AG04449 (cell line): ENCODE measurements around the gene CMTM7.

Experiments
- CTCF ChIA-PET: fragments of 350-600 bp; formaldehyde crosslinking; extraction: SDS; loops from one replicate; lab custom pipeline; 2021; ENCODE audit warnings: antibody characterized with exemption; lab: Yijun Ruan, JAX
- POLR2A ChIA-PET: fragments of 400-600, 350-600 bp; formaldehyde crosslinking; extraction: SDS; loops from one replicate; lab custom pipeline; 2020; ENCODE audit warnings: antibody characterized with exemption, inconsistent platforms; lab: Yijun Ruan, JAX
- DNase-seq: peaks from one replicate; pipeline ENCODE4 v3.0.0-alpha.2; 2010; ENCODE audit warnings: low read depth, low spot score
- H3K4me3 ChIP-seq: 2 replicates; pipeline ENCODE4 v1.5.1; 2011; ENCODE audit warnings: low read depth, mild to moderate bottlenecking, control low read depth, low read length
- TF ChIP-seq, protein P1 (sequence below): IDR thresholded peaks from one replicate; pipeline ENCODE4 v1.5.1; 2011; ENCODE audit warnings: mild to moderate bottlenecking, moderate library complexity, low read length, control low read depth, inconsistent platforms; ENCODE audit not compliant: insufficient read depth; ENCODE audit errors: missing control alignments

Gene CMTM7

DNA sequence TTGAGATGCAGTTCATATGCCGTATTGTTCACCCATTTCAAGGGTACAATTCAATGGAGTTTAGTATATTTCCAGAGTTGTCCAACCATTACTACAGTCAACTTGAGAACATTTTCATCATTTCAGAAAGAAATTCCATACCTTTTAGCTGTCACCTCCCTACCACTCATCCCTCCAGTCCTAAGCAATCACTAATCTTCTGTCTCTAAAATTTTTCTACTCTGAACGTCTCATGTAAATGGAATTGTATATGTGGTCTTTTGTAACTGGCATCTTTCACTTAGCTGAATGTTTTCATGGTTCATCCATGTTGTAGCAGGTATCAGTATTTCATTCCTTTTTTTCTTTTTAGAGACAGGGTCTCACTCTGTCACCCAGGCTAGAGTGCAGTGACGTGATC is 51.1 kb downstream of the CMTM7 start:
- no peak for DNase-seq
- TF ChIP-seq, protein P1, sequence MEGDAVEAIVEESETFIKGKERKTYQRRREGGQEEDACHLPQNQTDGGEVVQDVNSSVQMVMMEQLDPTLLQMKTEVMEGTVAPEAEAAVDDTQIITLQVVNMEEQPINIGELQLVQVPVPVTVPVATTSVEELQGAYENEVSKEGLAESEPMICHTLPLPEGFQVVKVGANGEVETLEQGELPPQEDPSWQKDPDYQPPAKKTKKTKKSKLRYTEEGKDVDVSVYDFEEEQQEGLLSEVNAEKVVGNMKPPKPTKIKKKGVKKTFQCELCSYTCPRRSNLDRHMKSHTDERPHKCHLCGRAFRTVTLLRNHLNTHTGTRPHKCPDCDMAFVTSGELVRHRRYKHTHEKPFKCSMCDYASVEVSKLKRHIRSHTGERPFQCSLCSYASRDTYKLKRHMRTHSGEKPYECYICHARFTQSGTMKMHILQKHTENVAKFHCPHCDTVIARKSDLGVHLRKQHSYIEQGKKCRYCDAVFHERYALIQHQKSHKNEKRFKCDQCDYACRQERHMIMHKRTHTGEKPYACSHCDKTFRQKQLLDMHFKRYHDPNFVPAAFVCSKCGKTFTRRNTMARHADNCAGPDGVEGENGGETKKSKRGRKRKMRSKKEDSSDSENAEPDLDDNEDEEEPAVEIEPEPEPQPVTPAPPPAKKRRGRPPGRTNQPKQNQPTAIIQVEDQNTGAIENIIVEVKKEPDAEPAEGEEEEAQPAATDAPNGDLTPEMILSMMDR, result no peak
- ChIA-PET CTCF (interaction anchor here (1.2 to 2.8 kb wide), 5 partner anchors 9 to 42 kb away, joined by 3 to 8 read pairs (median 4); no protein-coding TSS in a partner anchor), POLR2A (no interaction called here)
- H3K4me3 ChIP-seq, result no peak overlapping the region

DNA sequence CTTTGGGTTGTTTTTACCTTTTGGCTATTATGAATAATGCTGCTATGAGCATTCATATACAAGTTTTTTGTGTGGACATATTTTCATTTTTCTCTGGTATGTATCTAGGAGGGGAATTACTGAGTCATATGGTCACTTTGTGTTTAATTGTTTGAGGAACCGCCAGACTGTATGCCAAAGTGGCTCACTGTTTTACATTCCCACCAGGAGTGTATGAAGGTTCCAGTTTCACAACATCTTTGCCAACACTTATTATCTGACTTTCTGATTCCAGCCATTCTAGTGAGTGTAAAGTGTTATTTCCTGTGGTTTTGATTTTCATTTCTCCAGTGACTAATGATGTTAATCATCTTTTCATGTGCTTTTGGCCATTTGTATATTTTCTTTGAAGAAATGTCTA is 51.8 kb downstream of the CMTM7 start:
- peak; percentile 57 for DNase-seq

DNA sequence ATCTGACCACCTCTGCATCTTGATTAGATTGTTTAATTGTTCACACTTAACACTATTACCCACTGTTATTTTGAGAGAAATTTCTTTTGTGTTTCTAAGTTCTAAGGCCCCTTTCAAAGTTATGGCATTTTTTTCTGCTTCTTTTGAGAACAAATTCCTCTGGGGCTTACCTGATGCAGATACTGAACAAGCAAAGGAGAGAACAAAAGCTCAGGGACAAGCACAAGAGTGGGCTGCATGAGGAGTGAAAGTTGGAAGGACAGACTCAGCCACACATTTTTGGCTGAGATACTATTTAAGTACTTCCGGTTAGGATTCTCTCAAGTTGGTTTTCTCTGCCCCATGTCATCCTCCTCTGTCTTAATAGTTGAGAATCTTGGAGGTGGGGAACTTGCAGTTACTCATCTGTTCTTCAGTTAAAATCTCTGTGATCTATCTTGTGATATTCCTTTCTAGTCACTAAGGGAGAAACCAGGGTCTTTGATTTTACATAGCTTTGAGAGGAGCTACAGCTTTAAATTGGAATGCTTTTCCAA is 56.3 kb downstream of the CMTM7 start:
- H3K4me3 ChIP-seq, result no peak overlapping the region
- DNase-seq, result no peak
- CTCF ChIA-PET, result interaction anchor here (12.7 kb wide), 1 partner anchor 21 kb away, joined by 144 read pairs; no protein-coding TSS in a partner anchor
- POLR2A ChIA-PET, result no interaction called here
- TF ChIP-seq, protein P1, result no peak

More for the DNA sequence above, 51.8 kb downstream of the CMTM7 start:
- H3K4me3 ChIP-seq, result no peak overlapping the region
- ChIA-PET CTCF (interaction anchor here (1.2 to 1.5 kb wide), 4 partner anchors 21 to 43 kb away, joined by 3 to 6 read pairs (median 5); no protein-coding TSS in a partner anchor), POLR2A (no interaction called here)
- TF ChIP-seq, protein P1, result no peak

DNA sequence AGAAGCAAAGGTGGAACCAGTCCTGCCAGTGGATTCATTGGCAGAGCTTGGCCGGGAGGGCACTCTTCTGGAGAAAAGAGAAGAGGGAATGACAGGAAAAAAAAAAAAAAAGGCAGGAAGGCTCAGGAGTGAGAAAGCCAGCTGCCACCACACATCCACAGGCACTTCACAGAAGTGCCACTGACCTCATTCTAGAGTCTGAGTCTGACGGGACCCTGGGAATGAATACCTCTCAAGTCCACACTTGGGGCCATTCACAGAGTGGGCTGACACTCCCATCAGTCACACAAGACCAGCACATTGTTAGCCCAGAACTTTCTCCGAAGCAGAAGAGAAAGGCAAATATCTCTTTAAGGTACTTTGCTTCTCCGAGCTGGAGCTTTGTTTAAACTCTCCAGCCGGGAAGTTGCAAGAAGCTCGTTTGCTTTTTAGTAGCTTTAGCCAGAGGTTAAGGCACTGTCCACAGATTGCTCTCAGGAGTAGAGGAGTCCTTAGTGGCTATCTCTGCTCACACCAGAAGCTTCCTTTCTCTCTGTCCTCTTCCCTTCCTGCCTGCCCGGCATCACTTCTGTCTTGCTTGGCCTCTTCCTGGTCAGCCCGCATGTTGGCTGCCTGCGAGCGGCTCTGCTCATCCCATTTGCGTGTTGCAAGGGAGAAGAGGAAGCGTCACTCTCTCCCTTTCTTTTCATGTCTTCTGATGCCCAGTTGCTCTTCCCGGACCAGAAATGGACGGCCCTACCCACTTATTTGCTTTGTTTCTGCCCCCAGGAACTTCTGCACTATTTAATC is 57.2 kb downstream of the CMTM7 start:
- CTCF ChIA-PET, result interaction anchor here (0.6 to 12.7 kb wide), 3 partner anchors 20 to 74 kb away, joined by 3 to 144 read pairs (median 8); no protein-coding TSS in a partner anchor
- TF ChIP-seq, protein P1, result no peak
- H3K4me3 ChIP-seq, result no peak overlapping the region
- POLR2A ChIA-PET, result interaction anchor here (0.7 kb wide), 1 partner anchor 305 kb away, joined by 3 read pairs; no protein-coding TSS in a partner anchor
- no peak for DNase-seq

GRCh38 chr3:32449691-32450090 is 58.0 kb downstream of the CMTM7 start:
- CTCF ChIA-PET, result interaction anchor here (1.5 to 12.7 kb wide), 3 partner anchors 14 to 74 kb away, joined by 3 to 144 read pairs (median 8); no protein-coding TSS in a partner anchor
- DNase-seq, result no peak
- H3K4me3 ChIP-seq, result no peak overlapping the region
- POLR2A ChIA-PET, result interaction anchor here (0.6 kb wide), 1 partner anchor 1727 kb away, joined by 4 read pairs; no protein-coding TSS in a partner anchor
- TF ChIP-seq, protein P1, result no peak
